HepG2 (cell line): ENCODE data around the gene DDN. TPM values are rescaled to one million over a fixed set of nuclear protein-coding genes. Genes with fewer than 3 reads are reported as not detected.

Source experiments
- AHR ChIP-seq: IDR thresholded peaks from 2 replicates; pipeline ENCODE4 v1.6.1; 2018; ENCODE audit warnings: missing genetic modification reagents, missing compliant biosample characterization
- HMGA1 ChIP-seq: sonication (generic); formaldehyde crosslinking; conservative IDR thresholded peaks from 2 replicates; pipeline ENCODE4 v1.4.0; 2020; ENCODE audit warnings: missing genetic modification reagents
- ISL2 ChIP-seq: sonication (generic); formaldehyde crosslinking; IDR thresholded peaks from 2 replicates; pipeline ENCODE4 v1.5.0; 2020; ENCODE audit warnings: missing genetic modification reagents
- MLLT10 ChIP-seq: sonication (generic); formaldehyde crosslinking; IDR thresholded peaks from 2 replicates; pipeline ENCODE4 v1.4.0; 2020; ENCODE audit warnings: missing genetic modification reagents
- NRL ChIP-seq: sonication (generic); formaldehyde crosslinking; IDR thresholded peaks from 2 replicates; pipeline ENCODE4 v1.5.0; 2020; ENCODE audit warnings: missing genetic modification reagents, mild to moderate bottlenecking, moderate library complexity, borderline replicate concordance
- POLR2G ChIP-seq: fragments of 200-400 bp; formaldehyde crosslinking; IDR thresholded peaks from 2 replicates; pipeline ENCODE4 v1.6.1; 2018; ENCODE audit warnings: mild to moderate bottlenecking, low read depth, low read length, moderate library complexity
- RBFOX2 ChIP-seq: fragments of 200-400 bp; formaldehyde crosslinking; IDR thresholded peaks from 2 replicates; pipeline ENCODE4 v1.6.1; 2017; ENCODE audit warnings: low read depth, mild to moderate bottlenecking, low read length
- SALL2 ChIP-seq: sonication (generic); formaldehyde crosslinking; IDR thresholded peaks from 2 replicates; pipeline ENCODE4 v1.8.1; 2023; ENCODE audit warnings: mild to moderate bottlenecking, missing genetic modification reagents, inconsistent platforms
- SETDB1 ChIP-seq: sonication (generic); formaldehyde crosslinking; IDR thresholded peaks from 2 replicates; pipeline ENCODE4 v1.5.1; 2020; ENCODE audit warnings: missing genetic modification reagents, mild to moderate bottlenecking, borderline replicate concordance
- TMF1 ChIP-seq: sonication (generic); formaldehyde crosslinking; IDR thresholded peaks from 2 replicates; pipeline ENCODE4 v1.8.1; 2022; ENCODE audit warnings: low read depth, missing genetic modification reagents
- TOE1 ChIP-seq: sonication (generic); formaldehyde crosslinking; IDR thresholded peaks from 2 replicates; pipeline ENCODE4 v1.4.0; 2020; ENCODE audit warnings: mild to moderate bottlenecking, missing genetic modification reagents
- ZFP1 ChIP-seq: IDR thresholded peaks from 2 replicates; pipeline ENCODE4 v1.6.1; 2016
- ZFP62 ChIP-seq: sonication (generic); formaldehyde crosslinking; IDR thresholded peaks from 2 replicates; pipeline ENCODE4 v1.4.0; 2020; ENCODE audit warnings: missing genetic modification reagents
- ZMYM2 ChIP-seq: sonication (generic); formaldehyde crosslinking; IDR thresholded peaks from 2 replicates; pipeline ENCODE4 v1.8.0; 2022; ENCODE audit warnings: mild to moderate bottlenecking, missing genetic modification reagents
- ZNF207 ChIP-seq: fragments of 450-650 bp; IDR thresholded peaks from 2 replicates; pipeline ENCODE4 v1.6.1; 2016; ENCODE audit warnings: antibody characterized with exemption, borderline replicate concordance
- ZNF260 ChIP-seq: sonication (generic); formaldehyde crosslinking; IDR thresholded peaks from 2 replicates; pipeline ENCODE4 v1.4.0; 2020; ENCODE audit warnings: missing genetic modification reagents, low read depth, mild to moderate bottlenecking, borderline replicate concordance
- ZNF629 ChIP-seq: sonication (generic); formaldehyde crosslinking; conservative IDR thresholded peaks from 2 replicates; pipeline ENCODE4 v1.5.0; 2020; ENCODE audit warnings: missing genetic modification reagents
- ZNF784 ChIP-seq: sonication (generic); formaldehyde crosslinking; IDR thresholded peaks from 2 replicates; pipeline ENCODE4 v1.5.1; 2020; ENCODE audit warnings: missing genetic modification reagents, mild to moderate bottlenecking, borderline replicate concordance
- polyA plus RNA-seq, 8 experiments: library from polyadenylated mRNA; depleted of rRNA in 3 of 8; stranded (reverse) in 7 of 8; unstranded in 1 of 8; fragments of >200 nt; fragmentation: Illumina TruSeq in 4 of 8; extraction: Trizol in 4 of 8; gene quantifications; 2 replicates each; pipeline versions ENCODE4 v1.2.1 to v1.2.3, GENCODE V29; 2011 to 2016; ENCODE audit warnings: low read depth in 4 of 8, missing spikeins in 1 of 8, mixed read lengths in 1 of 8; ENCODE audit not compliant: insufficient read depth in 1 of 8
- total RNA-seq, 5 experiments: library from RNA; depleted of rRNA; stranded (reverse); fragments of >200 nt; fragmentation: Illumina TruSeq; extraction: Trizol; gene quantifications; 2 replicates each; pipeline ENCODE4 v1.2.3, GENCODE V29; 2016; ENCODE audit warnings: low read depth in 1 of 5
- TF ChIP-seq, protein P1 (sequence below): sonication (generic); formaldehyde crosslinking; IDR thresholded peaks from 2 replicates; pipeline ENCODE4 v1.5.1; 2020; ENCODE audit warnings: mild to moderate bottlenecking, moderate library complexity, missing genetic modification reagents
- TF ChIP-seq, protein P2 (sequence below): sonication (generic); formaldehyde crosslinking; IDR thresholded peaks from 2 replicates; pipeline ENCODE4 v1.4.0; 2020; ENCODE audit warnings: missing genetic modification reagents, borderline replicate concordance
- TF ChIP-seq, protein P3 (sequence below): sonication (generic); formaldehyde crosslinking; IDR thresholded peaks from 2 replicates; pipeline ENCODE4 v1.5.1; 2020; ENCODE audit warnings: mild to moderate bottlenecking, missing genetic modification reagents, borderline replicate concordance
- TF ChIP-seq, protein P4 (sequence below): sonication (generic); formaldehyde crosslinking; IDR thresholded peaks from 2 replicates; pipeline ENCODE4 v1.5.0; 2020; ENCODE audit warnings: mild to moderate bottlenecking, missing genetic modification reagents, borderline replicate concordance

Gene DDN
- total and polyA plus RNA-seq, 2 of the 13 experiments (the other 11 are each of a cell fraction or from before 2014, with no cell fraction given) = 0.24 to 0.53 TPM

- no peak for TF ChIP-seq ZMYM2 (CRISPR knock-in tag)
- no peak for TF ChIP-seq TOE1 (CRISPR knock-in tag)
- TF ChIP-seq, protein P1, sequence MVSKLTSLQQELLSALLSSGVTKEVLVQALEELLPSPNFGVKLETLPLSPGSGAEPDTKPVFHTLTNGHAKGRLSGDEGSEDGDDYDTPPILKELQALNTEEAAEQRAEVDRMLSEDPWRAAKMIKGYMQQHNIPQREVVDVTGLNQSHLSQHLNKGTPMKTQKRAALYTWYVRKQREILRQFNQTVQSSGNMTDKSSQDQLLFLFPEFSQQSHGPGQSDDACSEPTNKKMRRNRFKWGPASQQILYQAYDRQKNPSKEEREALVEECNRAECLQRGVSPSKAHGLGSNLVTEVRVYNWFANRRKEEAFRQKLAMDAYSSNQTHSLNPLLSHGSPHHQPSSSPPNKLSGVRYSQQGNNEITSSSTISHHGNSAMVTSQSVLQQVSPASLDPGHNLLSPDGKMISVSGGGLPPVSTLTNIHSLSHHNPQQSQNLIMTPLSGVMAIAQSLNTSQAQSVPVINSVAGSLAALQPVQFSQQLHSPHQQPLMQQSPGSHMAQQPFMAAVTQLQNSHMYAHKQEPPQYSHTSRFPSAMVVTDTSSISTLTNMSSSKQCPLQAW = no peak
- TF ChIP-seq POLR2G = peak; percentile 73; the same call in 1 of the 2 replicates
- no peak for TF ChIP-seq ISL2 (CRISPR knock-in tag)
- TF ChIP-seq ZNF260 = no peak
- TF ChIP-seq ZNF207 = no peak
- no peak for TF ChIP-seq ZNF629
- TF ChIP-seq MLLT10 (CRISPR knock-in tag) = no peak
- no peak for TF ChIP-seq SALL2
- no peak for TF ChIP-seq HMGA1 (CRISPR knock-in tag)
- no peak for TF ChIP-seq AHR
- TF ChIP-seq, protein P2, sequence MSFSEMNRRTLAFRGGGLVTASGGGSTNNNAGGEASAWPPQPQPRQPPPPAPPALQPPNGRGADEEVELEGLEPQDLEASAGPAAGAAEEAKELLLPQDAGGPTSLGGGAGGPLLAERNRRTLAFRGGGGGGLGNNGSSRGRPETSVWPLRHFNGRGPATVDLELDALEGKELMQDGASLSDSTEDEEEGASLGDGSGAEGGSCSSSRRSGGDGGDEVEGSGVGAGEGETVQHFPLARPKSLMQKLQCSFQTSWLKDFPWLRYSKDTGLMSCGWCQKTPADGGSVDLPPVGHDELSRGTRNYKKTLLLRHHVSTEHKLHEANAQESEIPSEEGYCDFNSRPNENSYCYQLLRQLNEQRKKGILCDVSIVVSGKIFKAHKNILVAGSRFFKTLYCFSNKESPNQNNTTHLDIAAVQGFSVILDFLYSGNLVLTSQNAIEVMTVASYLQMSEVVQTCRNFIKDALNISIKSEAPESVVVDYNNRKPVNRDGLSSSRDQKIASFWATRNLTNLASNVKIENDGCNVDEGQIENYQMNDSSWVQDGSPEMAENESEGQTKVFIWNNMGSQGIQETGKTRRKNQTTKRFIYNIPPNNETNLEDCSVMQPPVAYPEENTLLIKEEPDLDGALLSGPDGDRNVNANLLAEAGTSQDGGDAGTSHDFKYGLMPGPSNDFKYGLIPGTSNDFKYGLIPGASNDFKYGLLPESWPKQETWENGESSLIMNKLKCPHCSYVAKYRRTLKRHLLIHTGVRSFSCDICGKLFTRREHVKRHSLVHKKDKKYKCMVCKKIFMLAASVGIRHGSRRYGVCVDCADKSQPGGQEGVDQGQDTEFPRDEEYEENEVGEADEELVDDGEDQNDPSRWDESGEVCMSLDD (CRISPR knock-in tag) = no peak
- no peak for TF ChIP-seq NRL (CRISPR knock-in tag)
- peak; percentile 74 for TF ChIP-seq RBFOX2
- TF ChIP-seq, protein P3, sequence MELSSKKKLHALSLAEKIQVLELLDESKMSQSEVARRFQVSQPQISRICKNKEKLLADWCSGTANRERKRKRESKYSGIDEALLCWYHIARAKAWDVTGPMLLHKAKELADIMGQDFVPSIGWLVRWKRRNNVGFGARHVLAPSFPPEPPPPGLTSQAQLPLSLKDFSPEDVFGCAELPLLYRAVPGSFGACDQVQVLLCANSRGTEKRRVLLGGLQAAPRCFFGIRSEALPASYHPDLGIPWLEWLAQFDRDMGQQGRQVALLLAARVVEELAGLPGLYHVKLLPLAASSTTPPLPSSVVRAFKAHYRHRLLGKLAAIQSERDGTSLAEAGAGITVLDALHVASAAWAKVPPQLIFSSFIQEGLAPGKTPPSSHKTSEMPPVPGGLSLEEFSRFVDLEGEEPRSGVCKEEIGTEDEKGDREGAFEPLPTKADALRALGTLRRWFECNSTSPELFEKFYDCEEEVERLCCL = no peak
- no peak for TF ChIP-seq SETDB1
- no peak for TF ChIP-seq ZFP1
- TF ChIP-seq TMF1 (CRISPR knock-in tag) = no peak
- TF ChIP-seq, protein P4, sequence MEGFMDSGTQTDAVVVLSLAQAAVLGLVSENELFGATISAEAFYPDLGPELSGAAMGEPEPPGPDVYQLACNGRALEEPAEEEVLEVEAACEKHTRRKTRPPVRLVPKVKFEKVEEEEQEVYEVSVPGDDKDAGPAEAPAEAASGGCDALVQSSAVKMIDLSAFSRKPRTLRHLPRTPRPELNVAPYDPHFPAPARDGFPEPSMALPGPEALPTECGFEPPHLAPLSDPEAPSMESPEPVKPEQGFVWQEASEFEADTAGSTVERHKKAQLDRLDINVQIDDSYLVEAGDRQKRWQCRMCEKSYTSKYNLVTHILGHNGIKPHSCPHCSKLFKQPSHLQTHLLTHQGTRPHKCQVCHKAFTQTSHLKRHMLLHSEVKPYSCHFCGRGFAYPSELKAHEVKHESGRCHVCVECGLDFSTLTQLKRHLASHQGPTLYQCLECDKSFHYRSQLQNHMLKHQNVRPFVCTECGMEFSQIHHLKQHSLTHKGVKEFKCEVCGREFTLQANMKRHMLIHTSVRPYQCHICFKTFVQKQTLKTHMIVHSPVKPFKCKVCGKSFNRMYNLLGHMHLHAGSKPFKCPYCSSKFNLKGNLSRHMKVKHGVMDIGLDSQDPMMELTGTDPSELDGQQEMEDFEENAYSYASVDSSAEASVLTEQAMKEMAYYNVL (CRISPR knock-in tag) = no peak
- TF ChIP-seq ZNF784 (CRISPR knock-in tag) = no peak
- TF ChIP-seq ZFP62 (CRISPR knock-in tag) = no peak
Observed at GRCh38 chr12:48997719-48998496, 1.3 kb downstream of the DDN start (continued).
